Thoracic aorta (tissue), 2 donors: ENCODE results near the gene PTMA. TPM values are rescaled to one million over a fixed set of nuclear protein-coding genes. Genes with fewer than 3 reads are reported as not detected.
A peak's percentile ranks its signal among the peaks of the same experiment; 100 is the strongest.
"Not testable (repeated sequence)": the region's sequence is repeated elsewhere in the genome, so short reads cannot be mapped to it uniquely, and the experiment has no call there.

Experiments used
- ATAC-seq: fragments of 150-250 bp; one replicate; pipeline ENCODE4 v1.8.0; 2017; ENCODE audit warnings: low read depth; ENCODE audit not compliant: insufficient number of reproducible peaks, low FRiP score
- DNase-seq: peaks from one replicate; pipeline ENCODE4 v3.0.0-alpha.2; 2020; ENCODE audit warnings: low spot score
- H3K27ac ChIP-seq, 2 donors: fragments of 200-600 bp; sonication (generic); 1 replicate in 1 of 2; 2 replicates in 1 of 2; pipeline ENCODE4 v1.5.1; 2016; ENCODE audit warnings: mild to moderate bottlenecking in 2 of 2, moderate library complexity in 2 of 2
- H3K27me3 ChIP-seq: fragments of 200-600 bp; sonication (generic); replicated peaks from 2 replicates; pipeline ENCODE4 v1.6.0; 2016; ENCODE audit warnings: mild to moderate bottlenecking; ENCODE audit not compliant: insufficient read depth
- H3K36me3 ChIP-seq: fragments of 200-600 bp; sonication (generic); one replicate; pipeline ENCODE4 v1.5.1; 2016
- H3K4me1 ChIP-seq, 2 donors: fragments of 200-600 bp; sonication (generic); 1 replicate in 1 of 2; 2 replicates in 1 of 2; pipeline versions ENCODE4 v1.5.1 to v1.6.0; 2016; ENCODE audit warnings: low read depth in 2 of 2, mild to moderate bottlenecking in 1 of 2; ENCODE audit not compliant: control insufficient read depth in 1 of 2
- H3K4me3 ChIP-seq: fragments of 200-600 bp; sonication (generic); 2 replicates; pipeline ENCODE4 v1.5.1; 2016; ENCODE audit warnings: mild to moderate bottlenecking
- H3K9me3 ChIP-seq: fragments of 200-600 bp; sonication (generic); 2 replicates; pipeline ENCODE4 v1.5.1; 2016
- total RNA-seq, 2 donors: library from RNA; depleted of rRNA; stranded (reverse); fragments of >200 nt; gene quantifications; one replicate each; pipeline versions ENCODE4 v1.1.0 to v1.2.3, GENCODE V29; 2016
- TF ChIP-seq, protein P1 (sequence below): fragments of 200-600 bp; sonication (generic); IDR thresholded peaks from one replicate; pipeline ENCODE4 v1.5.1; 2019; ENCODE audit warnings: antibody characterized with exemption

PTMA gene, protein sequence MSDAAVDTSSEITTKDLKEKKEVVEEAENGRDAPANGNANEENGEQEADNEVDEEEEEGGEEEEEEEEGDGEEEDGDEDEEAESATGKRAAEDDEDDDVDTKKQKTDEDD
- 1,000 to 10,000 TPM in 1 of 2 donors, 100 to 1,000 TPM in 1; 700 to 1,022 TPM for total RNA-seq

DNA sequence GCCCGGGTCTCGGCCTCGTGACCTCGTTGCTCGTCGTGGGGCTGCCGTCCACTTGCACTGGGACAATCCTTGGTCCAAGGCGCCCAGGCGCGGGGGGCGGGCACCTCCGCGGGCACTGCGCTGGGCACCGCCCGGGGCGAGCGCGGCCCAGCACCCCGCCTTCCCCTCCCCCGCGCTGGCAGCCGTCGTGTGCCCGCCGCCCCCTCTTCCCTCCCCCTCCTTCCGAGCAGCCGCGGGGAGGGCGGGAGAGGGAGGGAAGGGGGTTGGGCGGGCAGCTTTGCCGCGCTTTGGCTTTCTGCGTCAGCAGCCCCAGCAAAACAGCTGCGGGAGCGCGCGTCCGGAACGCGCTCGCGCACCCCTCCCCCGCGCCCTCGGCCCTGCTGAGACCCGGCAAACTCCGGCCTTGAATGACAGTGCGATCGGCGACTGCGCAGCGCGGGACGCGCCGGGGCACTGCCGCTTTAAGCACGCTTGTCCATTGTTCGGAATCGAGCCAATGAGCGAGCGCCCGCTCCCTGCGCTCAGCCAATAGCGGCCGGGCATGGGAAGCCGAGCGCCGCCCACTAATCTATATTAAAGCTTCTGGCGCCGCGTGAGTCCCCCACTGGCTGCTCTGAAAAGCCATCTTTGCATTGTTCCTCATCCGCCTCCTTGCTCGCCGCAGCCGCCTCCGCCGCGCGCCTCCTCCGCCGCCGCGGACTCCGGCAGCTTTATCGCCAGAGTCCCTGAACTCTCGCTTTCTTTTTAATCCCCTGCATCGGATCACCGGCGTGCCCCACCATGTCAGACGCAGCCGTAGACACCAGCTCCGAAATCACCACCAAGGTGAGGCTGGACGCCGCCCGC is at the start of gene PTMA:
PTMA (plus strand) TSS at position 599 of the 846 bp plus-strand sequence; CDS start at position 781, 182 bp downstream.
- ATAC-seq = peak; percentile 55
- H3K27ac ChIP-seq = peak within 1 kb of the TSS; percentile 96 to 100
- H3K4me1 ChIP-seq = peaks cover 16 to 38% of the 10 kb centered on the region in 2 donors
- no peaks in the 10 kb centered on the region for H3K27me3 ChIP-seq
- TF ChIP-seq, protein P1, sequence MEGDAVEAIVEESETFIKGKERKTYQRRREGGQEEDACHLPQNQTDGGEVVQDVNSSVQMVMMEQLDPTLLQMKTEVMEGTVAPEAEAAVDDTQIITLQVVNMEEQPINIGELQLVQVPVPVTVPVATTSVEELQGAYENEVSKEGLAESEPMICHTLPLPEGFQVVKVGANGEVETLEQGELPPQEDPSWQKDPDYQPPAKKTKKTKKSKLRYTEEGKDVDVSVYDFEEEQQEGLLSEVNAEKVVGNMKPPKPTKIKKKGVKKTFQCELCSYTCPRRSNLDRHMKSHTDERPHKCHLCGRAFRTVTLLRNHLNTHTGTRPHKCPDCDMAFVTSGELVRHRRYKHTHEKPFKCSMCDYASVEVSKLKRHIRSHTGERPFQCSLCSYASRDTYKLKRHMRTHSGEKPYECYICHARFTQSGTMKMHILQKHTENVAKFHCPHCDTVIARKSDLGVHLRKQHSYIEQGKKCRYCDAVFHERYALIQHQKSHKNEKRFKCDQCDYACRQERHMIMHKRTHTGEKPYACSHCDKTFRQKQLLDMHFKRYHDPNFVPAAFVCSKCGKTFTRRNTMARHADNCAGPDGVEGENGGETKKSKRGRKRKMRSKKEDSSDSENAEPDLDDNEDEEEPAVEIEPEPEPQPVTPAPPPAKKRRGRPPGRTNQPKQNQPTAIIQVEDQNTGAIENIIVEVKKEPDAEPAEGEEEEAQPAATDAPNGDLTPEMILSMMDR = no peak
- peaks cover 6% of the 10 kb centered on the region for H3K36me3 ChIP-seq
- H3K4me3 ChIP-seq = peak within 1 kb of the TSS; percentile 92
- H3K9me3 ChIP-seq = no peaks in the 10 kb centered on the region
- DNase-seq = peak; percentile 97

DNA sequence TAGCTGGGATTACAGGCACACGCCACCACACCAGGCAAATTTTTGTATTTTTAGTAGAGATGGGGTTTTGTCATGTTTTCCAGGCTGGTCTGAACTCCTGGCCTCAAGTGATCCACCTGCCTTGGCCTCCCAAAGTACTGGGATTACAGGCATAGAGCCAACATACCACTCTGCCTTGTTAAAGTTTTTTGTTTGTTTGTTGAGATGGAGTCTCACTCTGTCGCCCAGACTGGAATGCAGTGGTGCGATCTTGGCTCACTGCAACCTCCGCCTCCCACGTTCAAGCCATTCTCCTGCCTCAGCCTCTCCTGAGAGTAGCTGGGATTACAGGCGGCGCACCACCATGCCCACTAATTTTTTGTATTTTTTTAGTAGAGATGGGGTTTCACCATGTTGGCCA is 48.3 kb upstream of the PTMA start:
- not testable (repeated sequence) for H3K27me3 ChIP-seq

DNA sequence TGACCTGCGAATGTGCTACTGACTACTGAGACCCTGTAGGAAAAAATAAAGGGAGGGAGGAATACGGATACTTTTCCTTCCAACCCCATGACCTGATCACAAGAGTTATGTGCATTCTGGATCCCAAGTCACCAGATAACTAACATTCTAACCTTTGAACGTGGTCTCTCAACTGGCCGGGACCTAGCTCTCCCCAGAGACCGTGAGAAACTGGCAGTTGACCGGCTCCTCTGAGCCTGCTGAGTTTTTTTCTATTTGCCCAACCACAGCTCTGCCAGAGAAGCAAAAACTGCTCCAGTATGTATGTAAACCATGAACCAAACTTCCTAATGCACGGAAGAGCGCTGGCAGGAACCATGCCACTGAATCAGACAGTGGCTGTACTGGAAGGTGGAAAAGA is 47.5 kb upstream of the PTMA start:
- TF ChIP-seq, protein P1 = no peak
- H3K36me3 ChIP-seq = no peaks in the 10 kb centered on the region
- H3K4me1 ChIP-seq = peaks cover 12 to 22% of the 10 kb centered on the region in 2 donors
- H3K9me3 ChIP-seq = no peaks in the 10 kb centered on the region
- ATAC-seq (no peak), DNase-seq (no peak)
- no peaks in the 10 kb centered on the region for H3K27me3 ChIP-seq
- H3K27ac ChIP-seq = no peak overlapping the region
- H3K4me3 ChIP-seq = no peak overlapping the region

More for the DNA sequence above, 48.3 kb upstream of the PTMA start:
- peaks cover 4 to 14% of the 10 kb centered on the region in 2 donors for H3K4me1 ChIP-seq
- not testable (repeated sequence) for DNase-seq, H3K9me3 ChIP-seq, H3K36me3 ChIP-seq, ATAC-seq, H3K4me3 ChIP-seq, H3K27ac ChIP-seq

DNA sequence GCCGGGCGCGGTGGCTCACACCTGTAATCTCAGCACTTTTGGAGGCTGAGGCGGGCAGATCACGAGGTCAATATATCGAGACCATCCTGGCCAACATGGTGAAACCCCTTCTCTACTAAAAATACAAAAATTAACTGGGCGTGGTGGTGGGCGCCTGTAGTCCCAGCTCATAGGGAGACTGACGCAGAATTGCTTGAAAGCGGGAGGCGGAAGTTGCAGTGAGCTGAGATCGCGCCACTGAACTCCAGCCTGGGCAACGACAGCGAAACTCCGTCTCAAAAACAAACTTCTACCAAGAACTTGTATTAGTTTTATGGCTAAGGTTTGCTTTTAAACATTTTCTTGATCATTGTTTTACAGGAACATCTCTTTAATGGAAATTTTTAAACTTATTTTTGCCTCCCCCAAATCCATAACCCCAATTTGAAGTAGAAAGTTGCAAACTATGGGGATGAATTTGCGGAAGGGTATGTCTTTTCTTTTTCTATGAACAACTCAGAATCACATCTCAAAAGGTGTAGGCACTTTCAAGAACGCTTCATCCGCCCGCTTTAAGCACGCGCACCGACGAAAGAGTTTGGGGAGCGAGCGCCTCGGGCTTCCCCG is 46.8 kb upstream of the PTMA start:
- no peaks in the 10 kb centered on the region for H3K9me3 ChIP-seq
- peak overlapping the region; percentile 88 for H3K27ac ChIP-seq
- H3K4me1 ChIP-seq = peaks cover 12 to 22% of the 10 kb centered on the region in 2 donors
- DNase-seq (no peak), ATAC-seq (no peak)
- TF ChIP-seq, protein P1 = no peak
- no peaks in the 10 kb centered on the region for H3K27me3 ChIP-seq
- H3K4me3 ChIP-seq = peak overlapping the region; percentile 68
- H3K36me3 ChIP-seq = no peaks in the 10 kb centered on the region

DNA sequence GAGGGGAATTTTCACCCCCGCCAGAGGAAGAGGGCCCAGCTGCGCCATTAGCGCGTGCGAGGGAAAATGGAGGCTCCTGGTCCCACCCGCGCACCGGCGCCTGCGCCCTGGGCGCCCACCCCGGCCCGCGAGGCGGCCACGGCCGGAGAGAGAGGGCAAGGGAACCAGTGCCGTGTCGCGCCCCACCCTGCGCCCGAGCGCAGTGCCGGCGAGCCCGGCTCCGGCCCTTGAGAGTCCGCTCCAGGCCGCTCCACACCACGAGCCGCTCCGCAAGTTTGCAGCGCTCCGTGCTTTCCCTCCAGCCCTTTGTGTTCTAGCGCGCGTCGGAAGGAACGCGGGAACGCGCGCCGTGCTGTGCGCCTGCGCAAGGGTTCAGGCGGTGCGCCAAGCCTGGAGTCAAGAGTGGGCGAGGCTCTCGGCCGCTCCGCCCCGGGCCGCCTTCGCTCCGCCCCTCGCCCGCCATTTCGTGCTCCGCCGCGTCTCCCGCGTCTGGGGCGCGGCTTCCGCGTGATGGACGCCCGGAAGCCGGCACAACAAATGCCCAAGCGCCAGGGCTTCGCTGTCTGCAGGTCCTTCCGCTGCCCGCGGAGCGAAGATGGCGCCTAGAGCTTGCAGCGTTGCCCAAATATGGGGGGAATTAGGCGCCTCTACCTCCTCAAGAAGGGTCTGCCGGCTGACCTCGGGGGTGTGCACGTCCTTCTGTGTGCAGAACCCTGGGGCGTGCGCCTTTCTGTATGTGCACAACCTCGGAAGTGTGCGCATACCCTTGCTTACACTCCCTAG is 46.1 kb upstream of the PTMA start:
- Histone ChIP-seq H3K27ac (peak overlapping the region; percentile 88), H3K4me1 (peaks cover 14 to 24% of the 10 kb centered on the region in 2 donors), H3K9me3 (no peaks in the 10 kb centered on the region), H3K36me3 (no peaks in the 10 kb centered on the region), H3K4me3 (peak overlapping the region; percentile 68), H3K27me3 (no peaks in the 10 kb centered on the region)
- TF ChIP-seq, protein P1 = peak; percentile 20
- ATAC-seq = peak; percentile 57
- peak; percentile 65 for DNase-seq
